Endothelial cell (in vitro differentiated cells): ENCODE data around the gene ESF1. TPM values are rescaled to one million over a fixed set of nuclear protein-coding genes. Genes with fewer than 3 reads are reported as not detected.

Experiments
- DNase-seq: peaks from one replicate; pipeline ENCODE4 v3.0.0; 2021; ENCODE audit warnings: low spot score
- H3K27ac Mint-ChIP-seq: one replicate; pipeline ENCODE4 v1.8.0; 2021; ENCODE audit warnings: mixed read lengths, inconsistent platforms; ENCODE audit not compliant: unreplicated experiment
- H3K27me3 Mint-ChIP-seq: one replicate; pipeline ENCODE4 v1.8.0; 2021; ENCODE audit warnings: mild to moderate bottlenecking, moderate library complexity, mixed read lengths, inconsistent platforms; ENCODE audit not compliant: unreplicated experiment
- H3K36me3 Mint-ChIP-seq: one replicate; pipeline ENCODE4 v1.8.0; 2021; ENCODE audit warnings: mild to moderate bottlenecking, low read depth, mixed read lengths, inconsistent platforms; ENCODE audit not compliant: unreplicated experiment
- H3K4me1 Mint-ChIP-seq: one replicate; pipeline ENCODE4 v1.8.0; 2021; ENCODE audit warnings: mild to moderate bottlenecking, mixed read lengths, inconsistent platforms; ENCODE audit not compliant: unreplicated experiment
- H3K4me3 Mint-ChIP-seq: one replicate; pipeline ENCODE4 v1.8.0; 2021; ENCODE audit warnings: mild to moderate bottlenecking, mixed read lengths, inconsistent platforms; ENCODE audit not compliant: unreplicated experiment
- H3K9me3 Mint-ChIP-seq: one replicate; pipeline ENCODE4 v1.8.0; 2021; ENCODE audit warnings: mixed read lengths, inconsistent platforms; ENCODE audit not compliant: unreplicated experiment
- total RNA-seq: library from RNA; stranded (reverse); fragmentation: NEBNext Ultra II Directional; extraction: Animal tissue kit (Norgen Biotek cat#: 25700); gene quantifications from one replicate; pipeline ENCODE4 v1.2.1, GENCODE V29; 2021; ENCODE audit not compliant: unreplicated experiment
- TF ChIP-seq, protein P1 (sequence below): fragments of 200-600 bp; sonication (generic); IDR thresholded peaks from one replicate; pipeline ENCODE4 v1.5.0; 2021; ENCODE audit warnings: antibody characterized with exemption; ENCODE audit not compliant: unreplicated experiment

The ESF1 gene
- total RNA-seq, 1 donor from 2014 or later = 11.6 TPM

DNA sequence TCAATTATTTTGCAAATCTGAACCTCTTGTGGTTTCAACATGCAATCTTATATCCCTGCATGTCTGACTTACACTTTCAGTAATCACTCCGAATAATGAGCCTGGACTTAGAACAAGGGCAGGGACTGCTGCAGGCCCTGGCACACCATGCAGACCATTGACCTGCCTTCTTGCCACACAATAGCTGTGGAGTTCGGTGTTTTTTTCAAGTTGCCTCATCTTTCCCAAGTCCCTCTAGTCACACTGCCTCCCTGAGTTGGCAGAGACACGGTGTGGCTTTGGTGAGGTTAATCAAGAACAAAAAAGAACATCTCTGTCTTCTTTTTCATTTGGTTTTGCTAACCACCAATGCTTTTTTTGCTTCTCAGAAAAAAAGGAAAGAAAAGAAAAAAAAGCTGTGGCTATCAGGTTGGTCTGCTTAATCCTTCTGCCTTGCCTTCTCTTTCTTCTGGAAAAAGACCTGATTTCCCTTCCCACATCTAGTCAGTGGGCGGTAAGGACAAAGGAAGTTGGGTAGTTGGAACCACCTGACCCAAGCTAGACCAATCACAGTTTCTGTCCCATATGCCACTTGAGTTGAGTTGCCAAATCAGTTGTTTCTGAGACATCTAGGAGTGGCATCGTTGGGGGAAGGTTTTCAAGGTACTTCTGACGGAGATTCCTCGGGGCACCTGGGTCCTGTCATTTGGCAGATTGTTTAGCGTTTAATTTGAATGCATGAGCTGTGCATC lies 90.1 kb downstream of the ESF1 start:
- TF ChIP-seq, protein P1, sequence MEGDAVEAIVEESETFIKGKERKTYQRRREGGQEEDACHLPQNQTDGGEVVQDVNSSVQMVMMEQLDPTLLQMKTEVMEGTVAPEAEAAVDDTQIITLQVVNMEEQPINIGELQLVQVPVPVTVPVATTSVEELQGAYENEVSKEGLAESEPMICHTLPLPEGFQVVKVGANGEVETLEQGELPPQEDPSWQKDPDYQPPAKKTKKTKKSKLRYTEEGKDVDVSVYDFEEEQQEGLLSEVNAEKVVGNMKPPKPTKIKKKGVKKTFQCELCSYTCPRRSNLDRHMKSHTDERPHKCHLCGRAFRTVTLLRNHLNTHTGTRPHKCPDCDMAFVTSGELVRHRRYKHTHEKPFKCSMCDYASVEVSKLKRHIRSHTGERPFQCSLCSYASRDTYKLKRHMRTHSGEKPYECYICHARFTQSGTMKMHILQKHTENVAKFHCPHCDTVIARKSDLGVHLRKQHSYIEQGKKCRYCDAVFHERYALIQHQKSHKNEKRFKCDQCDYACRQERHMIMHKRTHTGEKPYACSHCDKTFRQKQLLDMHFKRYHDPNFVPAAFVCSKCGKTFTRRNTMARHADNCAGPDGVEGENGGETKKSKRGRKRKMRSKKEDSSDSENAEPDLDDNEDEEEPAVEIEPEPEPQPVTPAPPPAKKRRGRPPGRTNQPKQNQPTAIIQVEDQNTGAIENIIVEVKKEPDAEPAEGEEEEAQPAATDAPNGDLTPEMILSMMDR = no peak

DNA sequence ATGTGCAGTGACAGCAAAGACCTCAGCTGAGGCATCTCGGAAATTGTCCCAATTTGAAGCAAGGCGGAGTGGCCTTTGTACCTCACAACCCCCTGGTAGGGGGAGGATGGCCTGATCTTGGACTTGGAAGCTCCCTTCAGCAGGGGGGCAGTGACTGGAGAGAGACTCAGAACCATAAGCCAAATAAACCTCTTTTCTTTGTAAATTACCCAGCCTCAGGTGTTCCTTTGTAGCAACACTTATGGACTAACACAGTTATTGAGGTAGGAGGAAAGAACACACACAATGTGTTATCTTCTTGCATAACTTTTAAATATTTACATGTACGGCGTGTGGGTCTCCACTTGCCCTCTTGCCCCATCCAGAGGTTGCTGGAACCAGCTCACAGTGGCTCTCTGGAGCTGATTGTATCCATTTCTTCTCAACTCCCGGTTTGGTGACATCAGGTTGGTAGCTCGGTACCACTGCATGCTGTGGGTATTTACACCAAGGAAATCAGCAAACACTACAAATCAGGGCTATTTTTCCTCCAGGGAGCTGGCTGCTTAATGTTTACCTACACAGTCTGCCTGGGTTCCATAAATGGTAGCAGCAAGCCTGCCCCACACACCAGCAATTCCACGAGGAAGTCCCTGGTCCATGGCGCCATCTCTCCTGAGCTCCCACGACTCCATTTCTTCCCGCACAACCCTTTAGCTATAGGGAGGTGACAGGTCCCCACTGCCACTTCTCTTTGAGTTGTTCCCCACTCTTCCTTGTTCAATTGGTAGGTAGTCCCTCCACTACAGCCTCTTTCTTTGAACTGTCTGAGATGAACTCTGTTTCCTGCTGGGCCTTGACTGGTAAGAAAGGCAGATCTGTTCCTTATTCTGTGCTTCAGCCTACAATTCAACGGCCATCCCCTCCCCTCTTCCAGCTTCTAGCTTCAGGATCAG lies 91.7 kb downstream of the ESF1 start:
- H3K27me3 Mint-ChIP-seq = peaks cover 4% of the 10 kb centered on the region
- TF ChIP-seq, protein P1 = no peak
- H3K36me3 Mint-ChIP-seq = no peaks in the 10 kb centered on the region
- no peaks in the 10 kb centered on the region for H3K4me1 Mint-ChIP-seq
- no peak overlapping the region for H3K4me3 Mint-ChIP-seq
- DNase-seq = no peak
- H3K27ac Mint-ChIP-seq = no peak overlapping the region
- no peaks in the 10 kb centered on the region for H3K9me3 Mint-ChIP-seq

More for the DNA sequence above, 90.1 kb downstream of the ESF1 start:
- Mint-ChIP-seq H3K4me3 (no peak overlapping the region), H3K9me3 (no peaks in the 10 kb centered on the region), H3K27ac (no peak overlapping the region), H3K27me3 (peaks cover 2% of the 10 kb centered on the region), H3K36me3 (no peaks in the 10 kb centered on the region), H3K4me1 (no peaks in the 10 kb centered on the region)
- DNase-seq = no peak

DNA sequence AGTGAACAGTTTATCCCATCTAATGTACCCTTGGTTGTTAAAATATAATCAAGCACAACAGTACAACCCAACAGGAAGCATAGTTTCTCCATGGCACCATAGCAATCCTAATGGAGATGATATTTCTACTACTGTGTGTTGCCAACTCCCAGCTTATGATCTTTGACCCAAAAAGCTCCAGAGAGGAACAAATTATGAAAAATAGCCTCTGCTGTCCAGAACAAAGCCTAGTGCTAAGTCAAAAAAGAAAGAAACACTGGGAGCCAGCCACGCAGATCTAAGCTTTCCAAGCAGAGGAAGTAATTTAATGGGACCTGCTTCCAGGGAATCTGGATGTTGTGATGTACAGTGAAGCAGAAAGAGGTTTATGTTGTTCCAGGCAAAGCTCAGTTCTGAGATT lies 93.8 kb downstream of the ESF1 start:
- Mint-ChIP-seq H3K4me3 (no peak overlapping the region), H3K36me3 (no peaks in the 10 kb centered on the region), H3K27me3 (peaks cover 4% of the 10 kb centered on the region), H3K9me3 (no peaks in the 10 kb centered on the region), H3K27ac (no peak overlapping the region), H3K4me1 (no peaks in the 10 kb centered on the region)
- DNase-seq = no peak
- TF ChIP-seq, protein P1 = no peak

DNA sequence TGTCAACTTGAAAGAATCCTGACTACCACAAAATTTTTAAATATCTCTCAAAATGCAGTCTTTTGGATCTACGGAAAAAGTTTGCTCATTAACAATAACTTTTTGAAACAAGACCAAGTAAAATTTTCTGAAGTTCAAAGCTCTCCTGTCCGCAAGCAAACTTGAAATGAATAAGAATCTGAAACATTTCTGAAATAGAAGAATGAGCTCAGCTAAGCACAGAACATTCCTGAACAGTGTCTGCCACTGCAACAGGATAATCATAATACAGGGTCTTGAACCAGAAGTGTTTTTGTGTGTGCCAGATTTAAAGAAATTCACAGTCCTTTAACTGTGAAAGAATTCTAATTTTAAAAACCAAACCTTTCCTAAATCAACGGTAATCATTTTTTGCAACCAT lies 96.9 kb downstream of the ESF1 start:
- Mint-ChIP-seq H3K4me3 (no peak overlapping the region), H3K27ac (no peak overlapping the region), H3K9me3 (no peaks in the 10 kb centered on the region), H3K36me3 (no peaks in the 10 kb centered on the region), H3K27me3 (peaks cover 3% of the 10 kb centered on the region), H3K4me1 (no peaks in the 10 kb centered on the region)
- TF ChIP-seq, protein P1 = no peak
- DNase-seq = no peak
